Progenitor cell of endocrine pancreas (in vitro differentiated cells): ENCODE measurements around the gene OGN. TPM values are rescaled to one million over a fixed set of nuclear protein-coding genes. Genes with fewer than 3 reads are reported as not detected.

Experiments
- DNase-seq: peaks from one replicate; pipeline ENCODE4 v3.0.0; 2021; ENCODE audit warnings: low spot score; ENCODE audit not compliant: unreplicated experiment
- H3K27ac Mint-ChIP-seq: 2 replicates; pipeline ENCODE4 v1.8.0; 2021; ENCODE audit warnings: mild to moderate bottlenecking, moderate library complexity, mixed read lengths
- H3K27me3 Mint-ChIP-seq: 2 replicates; pipeline ENCODE4 v1.8.0; 2021; ENCODE audit warnings: mixed read lengths
- H3K36me3 Mint-ChIP-seq: 2 replicates; pipeline ENCODE4 v1.8.0; 2022; ENCODE audit warnings: mixed read lengths; ENCODE audit not compliant: insufficient read depth
- H3K4me1 Mint-ChIP-seq: 2 replicates; pipeline ENCODE4 v1.8.0; 2021; ENCODE audit warnings: low read depth, mixed read lengths
- H3K4me3 Mint-ChIP-seq: 2 replicates; pipeline ENCODE4 v1.8.0; 2021; ENCODE audit warnings: low read depth, mild to moderate bottlenecking, moderate library complexity, mixed read lengths
- H3K9me3 Mint-ChIP-seq: 2 replicates; pipeline ENCODE4 v1.8.0; 2021; ENCODE audit warnings: low read depth, mixed read lengths
- total RNA-seq: library from RNA; stranded (reverse); gene quantifications from 2 replicates; pipeline ENCODE4 v1.2.1, GENCODE V29; 2021
- TF ChIP-seq, protein P1 (sequence below): fragments of 200-600 bp; sonication (generic); IDR thresholded peaks from one replicate; pipeline ENCODE4 v1.5.0; 2021; ENCODE audit warnings: antibody characterized with exemption, mild to moderate bottlenecking; ENCODE audit not compliant: unreplicated experiment

OGN gene
- total RNA-seq, 1 donor from 2014 or later: not detected

GRCh38 chr9:92369075-92369474 lies 35.3 kb downstream of the OGN start:
- H3K27me3 Mint-ChIP-seq: no peaks in the 10 kb centered on the region
- TF ChIP-seq, protein P1, sequence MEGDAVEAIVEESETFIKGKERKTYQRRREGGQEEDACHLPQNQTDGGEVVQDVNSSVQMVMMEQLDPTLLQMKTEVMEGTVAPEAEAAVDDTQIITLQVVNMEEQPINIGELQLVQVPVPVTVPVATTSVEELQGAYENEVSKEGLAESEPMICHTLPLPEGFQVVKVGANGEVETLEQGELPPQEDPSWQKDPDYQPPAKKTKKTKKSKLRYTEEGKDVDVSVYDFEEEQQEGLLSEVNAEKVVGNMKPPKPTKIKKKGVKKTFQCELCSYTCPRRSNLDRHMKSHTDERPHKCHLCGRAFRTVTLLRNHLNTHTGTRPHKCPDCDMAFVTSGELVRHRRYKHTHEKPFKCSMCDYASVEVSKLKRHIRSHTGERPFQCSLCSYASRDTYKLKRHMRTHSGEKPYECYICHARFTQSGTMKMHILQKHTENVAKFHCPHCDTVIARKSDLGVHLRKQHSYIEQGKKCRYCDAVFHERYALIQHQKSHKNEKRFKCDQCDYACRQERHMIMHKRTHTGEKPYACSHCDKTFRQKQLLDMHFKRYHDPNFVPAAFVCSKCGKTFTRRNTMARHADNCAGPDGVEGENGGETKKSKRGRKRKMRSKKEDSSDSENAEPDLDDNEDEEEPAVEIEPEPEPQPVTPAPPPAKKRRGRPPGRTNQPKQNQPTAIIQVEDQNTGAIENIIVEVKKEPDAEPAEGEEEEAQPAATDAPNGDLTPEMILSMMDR: no peak
- no peak for DNase-seq
- H3K27ac Mint-ChIP-seq: no peak overlapping the region
- H3K36me3 Mint-ChIP-seq: peaks cover 2% of the 10 kb centered on the region
- H3K9me3 Mint-ChIP-seq: peaks cover 5% of the 10 kb centered on the region
- no peaks in the 10 kb centered on the region for H3K4me1 Mint-ChIP-seq
- H3K4me3 Mint-ChIP-seq: no peak overlapping the region

- Mint-ChIP-seq H3K27me3 (no peaks in the 10 kb centered on the region), H3K4me3 (no peak overlapping the region), H3K9me3 (peaks cover 17% of the 10 kb centered on the region), H3K4me1 (peaks cover 5% of the 10 kb centered on the region), H3K27ac (no peak overlapping the region), H3K36me3 (peaks cover 13% of the 10 kb centered on the region)
- TF ChIP-seq, protein P1: no peak
- no peak for DNase-seq
Observed at GRCh38 chr9:92360083-92360482, 44.3 kb downstream of the OGN start.

DNA sequence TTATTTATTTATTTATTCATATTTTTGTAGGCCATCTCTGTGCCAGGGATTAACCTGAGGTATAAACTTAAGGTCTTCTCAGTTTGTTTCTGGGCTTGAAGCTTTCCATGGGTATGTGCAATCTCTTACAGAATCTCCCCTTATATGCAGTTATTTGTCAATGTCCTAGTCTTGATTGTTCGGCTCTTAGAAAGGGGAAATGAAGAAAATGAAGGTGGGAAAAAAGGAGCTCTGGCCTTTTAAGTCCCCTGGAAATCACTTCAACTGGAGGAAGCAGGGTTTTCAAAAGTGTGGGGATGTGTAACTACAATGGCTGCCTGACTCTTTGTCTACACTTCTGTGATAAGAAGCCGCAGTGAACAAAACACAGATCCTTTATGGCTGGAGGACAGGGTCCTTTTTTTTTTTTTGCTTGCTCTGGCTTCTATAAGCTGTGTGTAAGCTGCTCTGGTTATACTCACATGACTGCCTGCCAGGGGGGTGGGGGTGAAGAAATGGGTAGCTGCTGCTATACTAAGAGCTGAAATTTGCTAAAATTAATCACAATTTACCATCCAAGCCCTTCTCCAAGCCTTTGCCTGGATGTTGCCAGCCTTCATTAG lies 44.9 kb downstream of the OGN start:
- Mint-ChIP-seq H3K9me3 (peaks cover 22% of the 10 kb centered on the region), H3K27ac (peak overlapping the region; percentile 85), H3K4me1 (peaks cover 5% of the 10 kb centered on the region), H3K36me3 (peaks cover 17% of the 10 kb centered on the region), H3K4me3 (no peak overlapping the region), H3K27me3 (no peaks in the 10 kb centered on the region)
- DNase-seq: no peak
- TF ChIP-seq, protein P1: no peak

- DNase-seq: no peak
- Mint-ChIP-seq H3K36me3 (peaks cover 22% of the 10 kb centered on the region), H3K27ac (no peak overlapping the region), H3K4me1 (no peaks in the 10 kb centered on the region), H3K27me3 (no peaks in the 10 kb centered on the region), H3K9me3 (peaks cover 27% of the 10 kb centered on the region), H3K4me3 (no peak overlapping the region)
- TF ChIP-seq, protein P1: no peak
Observed at GRCh38 chr9:92353051-92353450, 51.3 kb downstream of the OGN start.

DNA sequence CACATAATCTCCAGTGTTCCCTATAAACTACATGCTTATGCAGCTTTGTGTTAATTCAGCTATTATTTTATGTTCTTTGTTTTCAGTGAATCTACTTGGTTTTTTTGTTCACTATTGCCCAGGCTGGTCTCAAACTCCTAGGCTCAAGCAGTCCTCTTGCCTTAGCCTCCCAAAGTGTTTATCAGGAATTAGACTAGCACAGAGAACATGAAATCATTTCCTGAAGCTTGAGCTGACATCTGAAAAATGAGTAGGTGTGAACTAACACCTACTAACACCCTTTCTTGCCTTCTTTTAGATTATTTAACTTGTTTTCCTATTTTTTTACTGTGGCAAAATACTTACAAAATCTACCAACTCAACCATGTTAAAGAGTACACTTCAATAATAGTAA lies 53.6 kb downstream of the OGN start:
- TF ChIP-seq, protein P1: no peak
- Mint-ChIP-seq H3K4me3 (no peak overlapping the region), H3K4me1 (no peaks in the 10 kb centered on the region), H3K27ac (no peak overlapping the region), H3K9me3 (peaks cover 17% of the 10 kb centered on the region), H3K36me3 (peaks cover 12% of the 10 kb centered on the region), H3K27me3 (no peaks in the 10 kb centered on the region)
- DNase-seq: no peak
